Activated T-helper 1 cell treated with anti-CD3 and anti-CD28 coated beads, Interleukin-12 subunit alpha, Interleukin-12 subunit beta, Interleukin-2, Interleukin-4 antibody, amounts not matched to agents 30 ng/mL and 10 ng/mL and 1 ng/mL, durations not matched to agents 14 hours and 24 hours and 36 hours (primary cell): ENCODE results near the gene CIROP. TPM values are rescaled to one million over a fixed set of nuclear protein-coding genes. Genes with fewer than 3 reads are reported as not detected.

Experiments
- DNase-seq: peaks from one replicate; pipeline ENCODE4 v3.0.0; 2021; ENCODE audit warnings: low spot score
- H3K27ac Mint-ChIP-seq: one replicate; pipeline ENCODE4 v1.8.0; 2021; ENCODE audit warnings: mild to moderate bottlenecking, mixed read lengths
- H3K27me3 Mint-ChIP-seq: one replicate; pipeline ENCODE4 v1.8.0; 2022; ENCODE audit warnings: mild to moderate bottlenecking, moderate library complexity, mixed read lengths; ENCODE audit not compliant: insufficient read depth
- H3K36me3 Mint-ChIP-seq: one replicate; pipeline ENCODE4 v1.8.0; 2021; ENCODE audit warnings: low read depth, mixed read lengths
- H3K4me1 Mint-ChIP-seq: one replicate; pipeline ENCODE4 v1.8.0; 2021; ENCODE audit warnings: low read depth, mixed read lengths
- H3K4me3 Mint-ChIP-seq: one replicate; pipeline ENCODE4 v1.8.0; 2021; ENCODE audit warnings: mild to moderate bottlenecking, moderate library complexity, mixed read lengths
- H3K9me3 Mint-ChIP-seq: one replicate; pipeline ENCODE4 v1.8.0; 2021; ENCODE audit warnings: mixed read lengths
- intact Hi-C: fragments of 100-400 bp; cut with micrococcal nuclease; formaldehyde crosslinking; loops from one replicate; pipeline ENCODE4 v1.15.1; 2024
- total RNA-seq: library from RNA; stranded (reverse); gene quantifications from 2 replicates; pipeline ENCODE4 v1.2.3, GENCODE V29; 2022

The CIROP gene
- total RNA-seq, 1 donor from 2014 or later, result not detected

DNA sequence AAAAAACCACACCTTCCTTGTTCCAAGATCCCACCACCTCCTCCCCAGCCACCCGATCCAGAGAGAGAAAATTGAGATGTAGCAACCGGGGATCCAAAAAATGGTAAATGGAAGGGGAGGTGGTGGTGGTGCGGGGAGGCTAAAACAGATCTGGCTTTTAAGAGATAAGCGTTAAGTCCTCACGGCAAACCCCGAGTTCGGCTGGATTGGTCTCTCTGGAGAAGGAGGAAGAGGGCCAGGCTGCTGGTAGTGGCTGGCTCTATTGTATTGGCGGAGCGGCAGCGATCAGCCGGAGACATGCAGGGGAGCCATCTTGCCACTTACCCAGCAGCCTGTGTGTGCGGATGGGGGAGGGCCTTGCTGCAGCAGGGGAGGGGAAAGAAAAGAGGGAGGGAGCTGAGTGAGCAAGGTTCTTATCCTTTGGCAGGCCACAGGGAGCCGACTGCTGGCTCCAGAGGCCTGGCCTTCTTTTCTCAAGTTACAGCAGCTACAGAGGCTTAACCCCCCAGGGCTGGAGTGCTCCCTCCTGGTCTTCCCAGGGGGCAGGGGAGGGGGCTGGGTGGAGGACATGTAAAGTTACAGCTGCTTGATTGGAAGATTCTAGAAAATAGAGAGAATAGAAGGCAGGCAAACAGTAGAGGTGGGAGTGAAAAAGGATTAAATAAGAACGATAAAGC lies 33.4 kb downstream of the CIROP start:
- peak; percentile 74 for DNase-seq
- intact Hi-C loops, result loop anchor here (1.0 kb wide), 4 partner anchors 13 to 36 kb away; no protein-coding TSS in a partner anchor
- Mint-ChIP-seq H3K9me3 (no peaks in the 10 kb centered on the region), H3K27ac (peak overlapping the region; percentile 65), H3K36me3 (peaks cover 38% of the 10 kb centered on the region), H3K4me1 (peaks cover 35% of the 10 kb centered on the region), H3K27me3 (no peaks in the 10 kb centered on the region), H3K4me3 (peak overlapping the region; percentile 94)

DNA sequence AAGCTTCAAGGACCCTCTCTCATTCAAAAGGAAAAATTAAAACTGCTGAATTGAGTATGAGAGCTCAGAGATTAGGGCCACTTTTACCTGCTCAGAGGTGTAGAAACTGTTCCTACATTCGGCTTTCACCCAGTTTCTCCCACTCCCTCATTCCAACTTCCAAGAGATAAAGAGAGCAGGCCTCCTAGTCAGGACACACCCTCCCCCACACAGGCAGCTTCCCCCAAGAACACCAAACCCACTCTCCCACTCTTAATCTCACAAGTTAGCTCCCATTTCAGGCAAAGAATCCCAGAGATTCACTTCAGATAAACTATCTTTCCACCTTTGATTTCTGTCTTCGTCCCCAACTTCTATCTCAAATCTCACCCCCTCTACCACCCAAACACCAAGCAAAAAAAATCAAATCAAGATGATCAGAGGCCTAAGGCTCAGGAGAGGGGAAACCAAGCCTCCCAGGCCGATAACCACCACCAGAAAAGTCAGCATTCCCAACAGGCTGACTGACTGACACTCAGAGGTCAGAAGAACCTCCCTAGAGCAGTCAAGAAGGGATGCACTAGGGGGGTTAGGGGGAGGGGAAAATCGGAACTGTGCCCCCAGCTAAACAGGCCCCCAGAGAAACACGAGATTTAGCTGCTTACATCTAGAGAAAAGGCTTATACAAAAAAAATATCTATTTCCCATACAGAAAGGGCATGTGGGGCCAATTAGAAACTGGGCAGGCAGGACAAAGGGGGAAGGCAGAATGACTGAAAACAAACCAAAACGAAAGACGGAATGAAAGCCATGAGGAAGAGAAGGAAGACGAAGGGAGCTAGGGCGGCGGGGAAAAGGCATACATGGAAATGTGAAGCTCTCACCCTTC lies 34.3 kb downstream of the CIROP start:
- Mint-ChIP-seq H3K36me3 (peaks cover 42% of the 10 kb centered on the region), H3K27me3 (no peaks in the 10 kb centered on the region), H3K9me3 (no peaks in the 10 kb centered on the region), H3K4me3 (peak overlapping the region; percentile 94), H3K4me1 (peaks cover 42% of the 10 kb centered on the region), H3K27ac (peak overlapping the region; percentile 65)
- intact Hi-C loops, result loop anchor here (1.0 kb wide), 4 partner anchors 12 to 35 kb away; no protein-coding TSS in a partner anchor
- DNase-seq, result no peak

DNA sequence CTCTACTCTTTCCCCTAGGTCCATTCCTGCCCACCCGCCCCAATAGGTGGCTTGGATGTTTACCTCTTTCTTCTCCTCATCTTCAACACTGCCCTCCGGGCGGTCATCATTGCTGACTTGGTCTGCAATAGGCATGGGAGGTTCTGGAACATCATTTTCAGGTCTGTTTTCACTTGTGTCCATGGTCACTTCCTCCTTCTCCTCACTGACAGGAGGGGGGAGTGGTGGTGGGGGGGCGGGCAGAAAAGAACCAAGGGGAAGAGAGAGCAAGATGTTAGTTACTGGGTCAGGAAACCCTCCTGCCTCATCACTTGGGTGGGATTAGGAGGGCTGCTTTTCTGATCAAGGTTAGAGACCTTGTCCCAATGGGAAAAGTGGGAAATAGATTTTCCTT lies 35.4 kb downstream of the CIROP start:
- Mint-ChIP-seq H3K36me3 (peaks cover 39% of the 10 kb centered on the region), H3K4me1 (peaks cover 42% of the 10 kb centered on the region), H3K9me3 (no peaks in the 10 kb centered on the region), H3K27me3 (no peaks in the 10 kb centered on the region), H3K27ac (no peak overlapping the region), H3K4me3 (peak overlapping the region; percentile 74)
- DNase-seq, result no peak
- intact Hi-C loops, result loop anchor here (1.0 to 2.0 kb wide), 3 partner anchors 117 to 232 kb away; partner anchors contain the start of gene PRMT5

DNA sequence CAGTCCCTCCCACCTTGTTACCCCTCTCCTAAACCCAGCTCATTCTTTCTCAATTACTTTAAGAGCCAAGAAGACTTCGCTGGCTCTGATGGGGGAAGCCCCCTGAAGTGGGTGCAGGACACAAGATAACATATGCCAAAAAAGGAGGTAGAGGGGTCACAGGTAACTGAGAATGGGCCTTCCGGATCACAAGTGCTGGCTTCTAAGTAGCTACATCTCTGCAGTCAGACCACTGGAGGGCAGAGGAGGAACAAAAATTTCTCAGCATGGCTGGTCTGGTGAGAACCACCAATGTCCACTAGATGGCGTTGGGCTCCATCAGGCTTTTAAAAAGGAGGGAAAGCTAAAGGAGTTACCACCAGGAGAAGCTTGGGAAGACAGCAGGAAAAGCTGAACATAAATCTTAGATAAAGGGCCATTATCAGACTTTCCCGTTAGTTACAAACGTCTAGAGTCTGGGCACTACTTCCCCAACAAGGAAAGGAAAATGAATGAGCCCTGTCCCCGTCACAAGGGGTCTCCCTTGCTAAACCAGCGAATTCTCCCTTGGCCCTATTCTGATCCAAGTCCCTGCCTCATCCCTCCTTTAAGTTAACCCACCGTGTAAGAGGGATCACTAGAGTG lies 35.9 kb downstream of the CIROP start:
- H3K9me3 Mint-ChIP-seq, result no peaks in the 10 kb centered on the region
- peaks cover 43% of the 10 kb centered on the region for H3K36me3 Mint-ChIP-seq
- H3K27ac Mint-ChIP-seq, result peak overlapping the region; percentile 53
- H3K27me3 Mint-ChIP-seq, result no peaks in the 10 kb centered on the region
- peak; percentile 65 for DNase-seq
- H3K4me1 Mint-ChIP-seq, result peaks cover 42% of the 10 kb centered on the region
- intact Hi-C loops, result loop anchor here (1.0 to 2.0 kb wide), 3 partner anchors 118 to 232 kb away; partner anchors contain the start of gene PRMT5
- peak overlapping the region; percentile 74 for H3K4me3 Mint-ChIP-seq

DNA sequence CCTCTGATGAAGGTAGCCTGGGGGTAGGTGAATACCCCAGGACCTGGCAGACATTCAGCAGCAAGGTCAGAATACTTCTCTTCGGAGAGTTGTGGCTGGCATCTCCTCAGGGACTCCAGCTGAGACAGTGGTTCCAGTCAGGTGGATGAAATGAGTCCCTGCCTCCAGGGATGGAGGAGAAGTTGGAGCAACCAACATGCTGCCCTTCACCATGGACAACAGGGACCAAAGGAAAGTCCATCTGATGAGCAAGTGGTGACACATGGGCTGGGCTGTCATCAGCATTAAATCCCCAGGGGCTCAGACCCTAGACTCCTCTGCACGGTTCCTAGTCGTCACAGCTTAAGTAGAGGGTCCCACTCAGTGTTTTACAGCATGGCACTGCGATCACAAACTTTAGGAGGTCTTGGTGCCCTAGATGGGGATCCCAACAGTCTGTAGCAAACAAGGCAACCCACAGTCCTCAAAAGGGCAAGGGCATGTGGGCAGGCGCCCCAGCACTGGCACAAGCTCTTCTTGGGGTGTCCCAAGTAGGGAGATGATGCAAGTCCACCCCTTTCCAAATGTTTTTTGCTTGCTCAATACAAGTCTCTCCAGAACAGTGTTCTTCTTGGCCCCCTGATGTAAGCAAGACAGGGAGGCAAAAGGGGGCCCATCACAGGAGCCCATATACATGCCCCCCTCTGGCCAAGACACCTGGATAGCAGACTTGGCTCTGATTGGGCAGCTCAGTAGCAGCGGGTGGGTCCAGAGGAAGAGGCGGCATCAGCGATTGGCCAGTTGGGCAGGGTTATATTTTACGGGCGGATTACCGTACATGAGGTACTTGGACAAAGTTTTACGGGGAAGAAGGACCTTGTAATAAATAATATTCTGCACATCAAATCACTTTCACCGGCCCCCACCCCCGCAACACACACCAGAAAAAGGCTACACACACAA lies 36.7 kb downstream of the CIROP start:
- H3K4me3 Mint-ChIP-seq, result no peak overlapping the region
- peaks cover 50% of the 10 kb centered on the region for H3K36me3 Mint-ChIP-seq
- H3K27me3 Mint-ChIP-seq, result no peaks in the 10 kb centered on the region
- intact Hi-C loops, result loop anchor here (2.0 kb wide), 1 partner anchor 119 kb away; no protein-coding TSS in a partner anchor
- no peak for DNase-seq
- no peaks in the 10 kb centered on the region for H3K9me3 Mint-ChIP-seq
- H3K27ac Mint-ChIP-seq, result peak overlapping the region; percentile 53
- peaks cover 42% of the 10 kb centered on the region for H3K4me1 Mint-ChIP-seq

DNA sequence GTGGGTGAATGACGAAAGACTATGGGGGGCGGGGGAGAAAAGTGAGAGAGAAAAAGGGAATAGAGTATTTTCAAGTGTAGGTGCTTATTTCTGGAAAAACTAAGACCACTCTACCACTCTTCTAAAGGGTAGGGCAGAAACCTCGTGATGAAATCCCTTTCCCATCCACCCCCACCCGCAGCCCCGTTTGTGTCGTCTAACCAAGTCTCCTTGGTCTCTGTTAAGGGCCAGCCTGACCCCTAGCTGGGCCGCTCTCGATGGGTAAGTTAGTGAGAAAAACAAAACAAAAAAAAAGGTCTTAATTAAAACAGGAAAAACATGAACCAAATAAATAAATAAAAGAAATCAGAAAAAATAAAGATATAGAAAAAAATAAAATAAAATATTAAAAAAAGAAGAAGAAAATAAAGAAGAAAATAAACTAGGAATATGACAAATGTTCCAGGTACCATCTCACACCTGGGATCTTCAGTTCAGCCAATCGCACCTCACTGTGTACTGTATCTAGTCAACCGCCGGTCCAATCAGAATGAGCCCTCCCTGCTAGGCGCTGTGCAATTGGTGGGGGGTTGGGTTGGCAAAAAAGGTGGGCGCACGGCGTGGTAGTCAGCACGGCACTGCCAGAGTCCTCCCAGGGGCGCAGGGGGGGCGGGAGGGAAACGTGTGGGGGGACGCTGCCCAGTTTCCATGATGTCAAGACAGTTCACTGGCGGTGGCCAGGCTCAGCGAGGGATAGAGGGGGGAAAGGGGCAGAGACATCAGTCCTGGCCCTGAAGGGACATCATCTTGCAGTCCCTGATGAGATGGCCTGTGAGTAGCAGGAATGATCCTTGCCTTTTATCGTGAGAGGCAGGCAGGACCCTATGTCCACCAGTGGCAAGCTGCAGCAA lies 37.7 kb downstream of the CIROP start:
- no peak for DNase-seq
- Mint-ChIP-seq H3K27me3 (no peaks in the 10 kb centered on the region), H3K36me3 (peaks cover 55% of the 10 kb centered on the region), H3K4me1 (peaks cover 32% of the 10 kb centered on the region), H3K4me3 (no peak overlapping the region), H3K27ac (no peak overlapping the region), H3K9me3 (no peaks in the 10 kb centered on the region)
- intact Hi-C loops, result no loop called here

DNA sequence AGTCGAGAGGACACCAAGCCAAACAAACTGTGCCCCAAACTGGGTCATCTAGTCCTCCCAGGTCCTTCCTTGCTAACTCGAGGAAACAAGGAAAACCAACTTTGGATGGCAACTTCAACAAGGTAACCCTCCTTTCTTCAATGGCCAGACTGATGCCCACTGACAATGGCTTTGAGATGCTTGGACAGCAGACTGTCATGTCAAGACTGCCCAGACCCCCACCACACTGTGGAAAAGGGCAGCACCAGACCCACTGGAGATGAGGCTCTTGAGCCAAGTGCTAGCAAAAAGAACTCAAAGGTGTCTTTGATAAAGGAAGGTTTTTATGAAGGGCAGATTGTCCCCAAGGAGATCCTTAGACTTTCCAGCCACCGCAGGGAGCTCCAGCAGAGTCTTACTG lies 38.4 kb downstream of the CIROP start:
- no peaks in the 10 kb centered on the region for H3K27me3 Mint-ChIP-seq
- no peaks in the 10 kb centered on the region for H3K9me3 Mint-ChIP-seq
- no peak for DNase-seq
- H3K4me1 Mint-ChIP-seq, result peaks cover 25% of the 10 kb centered on the region
- no peak overlapping the region for H3K4me3 Mint-ChIP-seq
- peaks cover 50% of the 10 kb centered on the region for H3K36me3 Mint-ChIP-seq
- intact Hi-C loops, result no loop called here
- H3K27ac Mint-ChIP-seq, result no peak overlapping the region

DNA sequence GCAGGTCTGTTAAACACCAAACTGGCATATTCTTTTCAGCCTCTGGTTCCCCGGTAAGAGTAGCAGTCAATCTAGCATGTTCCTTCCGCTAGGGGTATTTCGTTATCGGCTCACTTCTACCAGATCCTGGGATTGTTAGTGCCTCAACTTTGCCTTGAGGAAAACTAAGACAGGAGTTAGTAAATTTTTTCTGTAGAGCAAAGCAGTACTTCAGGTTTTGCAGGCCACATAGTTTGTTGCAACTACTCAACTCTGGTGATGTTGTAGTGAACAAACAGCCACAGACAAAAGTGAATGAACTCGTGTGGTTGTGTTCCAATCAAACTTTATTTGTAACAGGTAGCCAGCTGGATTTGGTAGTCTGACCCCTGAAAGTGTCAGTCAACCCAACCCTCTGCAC lies 41.2 kb downstream of the CIROP start:
- Mint-ChIP-seq H3K4me1 (peaks cover 10% of the 10 kb centered on the region), H3K4me3 (no peak overlapping the region), H3K27ac (peak overlapping the region; percentile 42), H3K9me3 (no peaks in the 10 kb centered on the region), H3K36me3 (peaks cover 55% of the 10 kb centered on the region), H3K27me3 (no peaks in the 10 kb centered on the region)
- intact Hi-C loops, result no loop called here
- DNase-seq, result no peak

DNA sequence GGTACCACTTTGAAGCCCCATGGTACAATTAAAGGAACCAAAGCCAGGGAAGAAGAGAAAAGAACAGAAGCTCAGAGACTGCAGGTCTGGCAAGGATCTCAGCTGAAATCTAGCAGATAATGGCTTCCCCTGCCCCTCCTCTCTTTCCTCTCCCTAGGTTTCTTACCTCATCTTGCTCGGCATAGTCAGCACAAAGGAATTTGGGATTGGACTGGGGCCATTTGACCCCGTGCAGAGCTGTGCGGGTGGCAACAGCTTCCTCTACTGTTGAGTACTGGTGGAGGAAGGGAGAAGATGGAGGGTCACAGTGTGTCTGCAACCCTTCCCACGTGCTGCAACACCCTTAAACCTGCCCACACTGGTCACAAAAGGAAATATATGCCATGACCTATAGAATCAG lies 42.8 kb downstream of the CIROP start:
- peaks cover 14% of the 10 kb centered on the region for H3K4me1 Mint-ChIP-seq
- no peak for DNase-seq
- intact Hi-C loops, result no loop called here
- peaks cover 55% of the 10 kb centered on the region for H3K36me3 Mint-ChIP-seq
- H3K4me3 Mint-ChIP-seq, result no peak overlapping the region
- peaks cover under 1% of the 10 kb centered on the region for H3K27me3 Mint-ChIP-seq
- H3K9me3 Mint-ChIP-seq, result no peaks in the 10 kb centered on the region
- no peak overlapping the region for H3K27ac Mint-ChIP-seq

DNA sequence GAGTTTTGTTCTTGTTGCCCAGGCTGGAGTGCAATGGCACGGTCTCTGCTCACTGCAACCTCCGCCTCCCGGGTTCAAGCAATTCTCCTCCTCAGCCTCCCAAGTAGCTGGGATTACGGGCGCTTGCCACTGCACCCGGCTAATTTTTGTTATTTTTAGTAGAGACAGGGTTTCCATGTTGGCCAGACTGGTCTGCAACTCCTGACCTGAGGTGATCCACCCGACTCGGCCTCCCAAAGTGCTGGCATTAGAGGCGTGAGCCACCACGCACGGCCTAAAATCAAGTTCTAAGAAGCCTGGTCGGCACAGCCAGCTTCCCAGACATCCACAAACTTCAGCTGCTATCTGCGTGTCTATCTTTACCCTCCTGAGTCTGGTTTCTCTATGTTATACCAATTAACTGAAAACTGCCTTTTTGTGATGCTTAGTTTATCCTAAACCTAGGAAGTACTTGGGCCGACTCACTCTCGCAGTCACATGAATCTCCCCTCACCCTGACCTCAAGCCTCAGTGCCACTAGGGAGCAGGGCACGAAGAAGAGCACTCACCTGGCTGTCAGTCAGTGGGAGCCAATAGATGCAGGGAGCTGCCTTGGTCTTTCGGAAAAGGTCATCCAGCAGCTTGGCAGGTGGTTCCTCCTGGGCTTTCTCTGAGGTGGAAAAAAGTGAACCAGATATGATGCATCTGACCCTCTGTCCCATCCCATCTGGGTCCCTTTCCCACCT lies 44.1 kb downstream of the CIROP start:
- H3K36me3 Mint-ChIP-seq, result peaks cover 45% of the 10 kb centered on the region
- intact Hi-C loops, result no loop called here
- H3K4me3 Mint-ChIP-seq, result no peak overlapping the region
- H3K27ac Mint-ChIP-seq, result no peak overlapping the region
- DNase-seq, result no peak
- peaks cover 23% of the 10 kb centered on the region for H3K4me1 Mint-ChIP-seq
- H3K9me3 Mint-ChIP-seq, result no peaks in the 10 kb centered on the region
- H3K27me3 Mint-ChIP-seq, result peaks cover 8% of the 10 kb centered on the region
